ENCODE results near the gene SCIN.
"Not testable (repeated sequence)": the region's sequence is repeated elsewhere in the genome, so short reads cannot be mapped to it uniquely, and the experiment has no call there.

SCIN gene

GRCh38 chr7:12570534-12571461 is at the start of gene SCIN:
Gene SCIN, plus strand, starts transcription at chr7:12570720. Its CDS starts 67 bp downstream, at chr7:12570787.
- H3K9ac ChIP-seq (ENCODE audit: low read depth in 1 of 2, low read length in 2 of 2), result peak within 1 kb of the TSS; percentile 38 to 66
- no peaks in the 10 kb centered on the region for H3K36me3 ChIP-seq (ENCODE audit: control insufficient read depth in 2 of 2, insufficient read depth in 2 of 2, low read length in 2 of 2)
- H3K27ac ChIP-seq (ENCODE audit: low read depth in 2 of 2, low read length in 2 of 2), result peak within 1 kb of the TSS; percentile 78 to 85
- H3K27me3 ChIP-seq (ENCODE audit: control insufficient read depth in 2 of 2, insufficient read depth in 2 of 2, low read length in 2 of 2), result peaks cover 0 to 7% of the 10 kb centered on the region in 2 donors
- H3K9me3 ChIP-seq (ENCODE audit: control insufficient read depth in 2 of 2, low read length in 2 of 2), result no peaks in the 10 kb centered on the region
- H3K4me1 ChIP-seq (ENCODE audit: control insufficient read depth in 2 of 2, insufficient read depth in 2 of 2, low read length in 2 of 2), result peaks cover 11 to 18% of the 10 kb centered on the region in 2 donors
- H3K4me3 ChIP-seq (ENCODE audit: low read length in 2 of 2), result peak within 1 kb of the TSS; percentile 70 to 78

GRCh38 chr7:12524794-12525386 is 45.6 kb upstream of the SCIN start:
- no peak overlapping the region for H3K9ac ChIP-seq (ENCODE audit: low read depth in 1 of 2, low read length in 2 of 2)
- H3K27me3 ChIP-seq (ENCODE audit: control insufficient read depth in 2 of 2, insufficient read depth in 2 of 2, low read length in 2 of 2), result no peaks in the 10 kb centered on the region
- no peak overlapping the region for H3K27ac ChIP-seq (ENCODE audit: low read depth in 2 of 2, low read length in 2 of 2)
- H3K4me3 ChIP-seq (ENCODE audit: low read length in 2 of 2), result no peak overlapping the region
- no peaks in the 10 kb centered on the region for H3K9me3 ChIP-seq (ENCODE audit: control insufficient read depth in 2 of 2, low read length in 2 of 2)
- no peaks in the 10 kb centered on the region for H3K4me1 ChIP-seq (ENCODE audit: control insufficient read depth in 2 of 2, insufficient read depth in 2 of 2, low read length in 2 of 2)
- no peaks in the 10 kb centered on the region for H3K36me3 ChIP-seq (ENCODE audit: control insufficient read depth in 2 of 2, insufficient read depth in 2 of 2, low read length in 2 of 2)

GRCh38 chr7:12526693-12527092 is 43.8 kb upstream of the SCIN start:
- H3K27me3 ChIP-seq (ENCODE audit: control insufficient read depth in 2 of 2, insufficient read depth in 2 of 2, low read length in 2 of 2); H3K9ac ChIP-seq (ENCODE audit: low read depth in 1 of 2, low read length in 2 of 2); H3K27ac ChIP-seq (ENCODE audit: low read depth in 2 of 2, low read length in 2 of 2); H3K4me3 ChIP-seq (ENCODE audit: low read length in 2 of 2); H3K9me3 ChIP-seq (ENCODE audit: control insufficient read depth in 2 of 2, low read length in 2 of 2); H3K4me1 ChIP-seq (ENCODE audit: control insufficient read depth in 2 of 2, insufficient read depth in 2 of 2, low read length in 2 of 2); H3K36me3 ChIP-seq (ENCODE audit: control insufficient read depth in 2 of 2, insufficient read depth in 2 of 2, low read length in 2 of 2): not testable (repeated sequence)

- not testable (repeated sequence) for H3K27ac ChIP-seq (ENCODE audit: low read depth in 2 of 2, low read length in 2 of 2); H3K9me3 ChIP-seq (ENCODE audit: control insufficient read depth in 2 of 2, low read length in 2 of 2); H3K9ac ChIP-seq (ENCODE audit: low read depth in 1 of 2, low read length in 2 of 2); H3K4me1 ChIP-seq (ENCODE audit: control insufficient read depth in 2 of 2, insufficient read depth in 2 of 2, low read length in 2 of 2); H3K27me3 ChIP-seq (ENCODE audit: control insufficient read depth in 2 of 2, insufficient read depth in 2 of 2, low read length in 2 of 2); H3K36me3 ChIP-seq (ENCODE audit: control insufficient read depth in 2 of 2, insufficient read depth in 2 of 2, low read length in 2 of 2); H3K4me3 ChIP-seq (ENCODE audit: low read length in 2 of 2)
Observed at GRCh38 chr7:12527670-12528069, 42.9 kb upstream of the SCIN start.

- Histone ChIP-seq H3K36me3 (ENCODE audit: control insufficient read depth in 2 of 2, insufficient read depth in 2 of 2, low read length in 2 of 2) (no peaks in the 10 kb centered on the region), H3K9ac (ENCODE audit: low read depth in 1 of 2, low read length in 2 of 2) (no peak overlapping the region), H3K27me3 (ENCODE audit: control insufficient read depth in 2 of 2, insufficient read depth in 2 of 2, low read length in 2 of 2) (no peaks in the 10 kb centered on the region), H3K4me1 (ENCODE audit: control insufficient read depth in 2 of 2, insufficient read depth in 2 of 2, low read length in 2 of 2) (no peaks in the 10 kb centered on the region), H3K4me3 (ENCODE audit: low read length in 2 of 2) (no peak overlapping the region), H3K27ac (ENCODE audit: low read depth in 2 of 2, low read length in 2 of 2) (no peak overlapping the region), H3K9me3 (ENCODE audit: control insufficient read depth in 2 of 2, low read length in 2 of 2) (no peaks in the 10 kb centered on the region)
Observed at GRCh38 chr7:12529971-12530710, 40.4 kb upstream of the SCIN start.

- no peaks in the 10 kb centered on the region for H3K27me3 ChIP-seq (ENCODE audit: control insufficient read depth in 2 of 2, insufficient read depth in 2 of 2, low read length in 2 of 2)
- H3K9ac ChIP-seq (ENCODE audit: low read depth in 1 of 2, low read length in 2 of 2), result no peak overlapping the region
- no peak overlapping the region for H3K4me3 ChIP-seq (ENCODE audit: low read length in 2 of 2)
- H3K27ac ChIP-seq (ENCODE audit: low read depth in 2 of 2, low read length in 2 of 2), result no peak overlapping the region
- no peaks in the 10 kb centered on the region for H3K9me3 ChIP-seq (ENCODE audit: control insufficient read depth in 2 of 2, low read length in 2 of 2)
- no peaks in the 10 kb centered on the region for H3K4me1 ChIP-seq (ENCODE audit: control insufficient read depth in 2 of 2, insufficient read depth in 2 of 2, low read length in 2 of 2)
- H3K36me3 ChIP-seq (ENCODE audit: control insufficient read depth in 2 of 2, insufficient read depth in 2 of 2, low read length in 2 of 2), result no peaks in the 10 kb centered on the region
Observed at GRCh38 chr7:12531784-12532183, 38.7 kb upstream of the SCIN start.

- Histone ChIP-seq H3K9ac (ENCODE audit: low read depth in 1 of 2, low read length in 2 of 2) (no peak overlapping the region), H3K27me3 (ENCODE audit: control insufficient read depth in 2 of 2, insufficient read depth in 2 of 2, low read length in 2 of 2) (no peaks in the 10 kb centered on the region), H3K4me1 (ENCODE audit: control insufficient read depth in 2 of 2, insufficient read depth in 2 of 2, low read length in 2 of 2) (no peaks in the 10 kb centered on the region), H3K36me3 (ENCODE audit: control insufficient read depth in 2 of 2, insufficient read depth in 2 of 2, low read length in 2 of 2) (no peaks in the 10 kb centered on the region), H3K9me3 (ENCODE audit: control insufficient read depth in 2 of 2, low read length in 2 of 2) (no peaks in the 10 kb centered on the region), H3K4me3 (ENCODE audit: low read length in 2 of 2) (no peak overlapping the region), H3K27ac (ENCODE audit: low read depth in 2 of 2, low read length in 2 of 2) (no peak overlapping the region)
Observed at GRCh38 chr7:12534046-12534445, 36.5 kb upstream of the SCIN start.

- H3K9me3 ChIP-seq (ENCODE audit: control insufficient read depth in 2 of 2, low read length in 2 of 2), result no peaks in the 10 kb centered on the region
- H3K36me3 ChIP-seq (ENCODE audit: control insufficient read depth in 2 of 2, insufficient read depth in 2 of 2, low read length in 2 of 2), result no peaks in the 10 kb centered on the region
- H3K9ac ChIP-seq (ENCODE audit: low read depth in 1 of 2, low read length in 2 of 2), result no peak overlapping the region
- H3K27me3 ChIP-seq (ENCODE audit: control insufficient read depth in 2 of 2, insufficient read depth in 2 of 2, low read length in 2 of 2), result no peaks in the 10 kb centered on the region
- no peaks in the 10 kb centered on the region for H3K4me1 ChIP-seq (ENCODE audit: control insufficient read depth in 2 of 2, insufficient read depth in 2 of 2, low read length in 2 of 2)
- H3K4me3 ChIP-seq (ENCODE audit: low read length in 2 of 2), result no peak overlapping the region
- H3K27ac ChIP-seq (ENCODE audit: low read depth in 2 of 2, low read length in 2 of 2), result no peak overlapping the region
Observed at GRCh38 chr7:12539681-12540080, 30.8 kb upstream of the SCIN start.

GRCh38 chr7:12540850-12541249 is 29.7 kb upstream of the SCIN start:
- Histone ChIP-seq H3K4me1 (ENCODE audit: control insufficient read depth in 2 of 2, insufficient read depth in 2 of 2, low read length in 2 of 2) (no peaks in the 10 kb centered on the region), H3K9ac (ENCODE audit: low read depth in 1 of 2, low read length in 2 of 2) (no peak overlapping the region)

GRCh38 chr7:12543586-12543985 is 26.9 kb upstream of the SCIN start:
- Histone ChIP-seq H3K36me3 (ENCODE audit: control insufficient read depth in 2 of 2, insufficient read depth in 2 of 2, low read length in 2 of 2) (no peaks in the 10 kb centered on the region), H3K4me3 (ENCODE audit: low read length in 2 of 2) (no peak overlapping the region), H3K27ac (ENCODE audit: low read depth in 2 of 2, low read length in 2 of 2) (no peak overlapping the region), H3K9me3 (ENCODE audit: control insufficient read depth in 2 of 2, low read length in 2 of 2) (no peaks in the 10 kb centered on the region), H3K27me3 (ENCODE audit: control insufficient read depth in 2 of 2, insufficient read depth in 2 of 2, low read length in 2 of 2) (no peaks in the 10 kb centered on the region), H3K4me1 (ENCODE audit: control insufficient read depth in 2 of 2, insufficient read depth in 2 of 2, low read length in 2 of 2) (no peaks in the 10 kb centered on the region), H3K9ac (ENCODE audit: low read depth in 1 of 2, low read length in 2 of 2) (no peak overlapping the region)

More at GRCh38 chr7:12540850-12541249, 29.7 kb upstream of the SCIN start:
- Histone ChIP-seq H3K27me3 (ENCODE audit: control insufficient read depth in 2 of 2, insufficient read depth in 2 of 2, low read length in 2 of 2) (no peaks in the 10 kb centered on the region), H3K27ac (ENCODE audit: low read depth in 2 of 2, low read length in 2 of 2) (no peak overlapping the region), H3K4me3 (ENCODE audit: low read length in 2 of 2) (no peak overlapping the region), H3K9me3 (ENCODE audit: control insufficient read depth in 2 of 2, low read length in 2 of 2) (no peaks in the 10 kb centered on the region), H3K36me3 (ENCODE audit: control insufficient read depth in 2 of 2, insufficient read depth in 2 of 2, low read length in 2 of 2) (no peaks in the 10 kb centered on the region)

All from mucosa of rectum (tissue), 2 donors.